GM18508 (cell line): Measurements from ENCODE around the gene GPR150.
"Not testable (repeated sequence)": the region's sequence is repeated elsewhere in the genome, so short reads cannot be mapped to it uniquely, and the experiment has no call there.

Source experiments
- ATAC-seq: cut with Tn5 transposase; IDR thresholded peaks from one replicate; pipeline ENCODE4 v1.9.1; 2021; ENCODE audit warnings: moderate number of reproducible peaks; ENCODE audit not compliant: insufficient read depth, unreplicated experiment

The GPR150 gene

DNA sequence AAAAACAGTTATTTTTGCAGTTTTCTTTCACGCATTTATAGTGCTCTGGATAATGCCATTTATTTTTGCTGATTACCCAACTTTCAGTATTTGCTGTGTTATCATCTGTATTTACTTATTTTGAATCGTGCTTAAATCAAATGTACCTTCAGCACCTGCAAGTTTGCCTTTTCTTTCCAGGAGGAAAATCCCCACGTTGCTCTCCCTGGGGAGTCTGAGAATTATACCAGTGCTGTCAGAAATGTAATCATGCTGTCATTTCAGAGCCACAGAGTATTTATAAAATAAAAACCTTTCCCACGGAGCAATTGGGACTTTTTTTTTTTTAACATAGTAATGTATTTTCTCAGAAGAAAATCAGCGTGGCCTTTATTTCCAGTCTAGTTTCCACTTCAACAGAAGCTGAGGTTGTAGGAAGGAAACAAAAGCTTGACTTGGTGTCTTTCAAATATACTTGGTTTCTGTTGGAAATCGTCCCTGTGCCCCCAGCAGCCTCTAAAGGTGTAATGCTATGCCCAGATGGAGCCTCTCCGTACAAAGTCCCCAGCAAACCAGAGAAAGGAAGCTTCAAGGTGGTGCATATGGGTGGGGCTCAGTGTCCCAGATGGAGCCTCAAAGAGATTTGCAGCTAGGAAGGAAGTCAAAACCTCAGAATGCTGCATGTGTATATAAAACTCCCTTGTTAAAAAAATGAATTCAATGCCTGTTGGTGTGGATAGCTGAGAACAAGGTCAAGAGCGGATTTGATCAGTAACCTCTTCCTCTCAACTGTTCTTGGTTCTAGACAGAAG lies 2.1 kb downstream of the GPR150 start:
- ATAC-seq, result no peak

DNA sequence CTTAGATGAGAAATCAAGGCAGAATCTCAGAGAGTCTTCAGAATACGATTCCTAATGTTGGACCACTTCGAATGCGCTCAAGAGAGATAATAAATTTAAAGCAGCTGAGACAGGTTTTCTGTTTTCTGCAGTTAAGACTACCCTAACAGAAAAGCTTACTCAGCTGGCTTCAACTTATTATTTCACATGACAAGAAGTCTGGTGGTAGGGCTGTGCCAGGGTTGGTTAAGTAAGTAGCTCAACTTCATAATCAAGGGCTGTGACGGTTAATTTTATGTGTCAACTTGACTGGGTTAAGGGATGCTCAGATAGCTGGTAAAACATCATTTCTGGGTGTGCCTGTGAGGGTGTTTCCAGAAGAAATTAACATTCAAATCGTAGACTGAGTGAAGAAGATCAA lies 3.8 kb downstream of the GPR150 start:
- no peak for ATAC-seq

DNA sequence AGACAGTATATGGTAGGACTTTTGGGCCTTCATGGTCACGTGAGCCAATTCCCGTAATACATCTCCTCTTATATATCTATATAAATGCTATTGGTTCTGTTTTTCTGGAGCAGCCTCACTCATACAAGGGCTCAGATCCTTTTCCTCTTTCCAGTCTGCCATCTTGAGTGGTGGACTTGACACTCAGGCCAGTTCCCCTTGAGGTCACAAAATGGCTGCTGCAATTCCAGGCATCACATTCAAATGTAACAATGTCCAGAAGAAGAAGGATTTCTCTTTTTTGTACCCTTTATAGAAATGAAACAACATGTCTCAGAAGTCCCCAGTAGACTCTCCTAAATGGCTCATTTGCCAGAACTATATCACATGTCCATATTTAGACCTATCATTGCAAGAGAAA lies 4.5 kb downstream of the GPR150 start:
- ATAC-seq, result no peak

DNA sequence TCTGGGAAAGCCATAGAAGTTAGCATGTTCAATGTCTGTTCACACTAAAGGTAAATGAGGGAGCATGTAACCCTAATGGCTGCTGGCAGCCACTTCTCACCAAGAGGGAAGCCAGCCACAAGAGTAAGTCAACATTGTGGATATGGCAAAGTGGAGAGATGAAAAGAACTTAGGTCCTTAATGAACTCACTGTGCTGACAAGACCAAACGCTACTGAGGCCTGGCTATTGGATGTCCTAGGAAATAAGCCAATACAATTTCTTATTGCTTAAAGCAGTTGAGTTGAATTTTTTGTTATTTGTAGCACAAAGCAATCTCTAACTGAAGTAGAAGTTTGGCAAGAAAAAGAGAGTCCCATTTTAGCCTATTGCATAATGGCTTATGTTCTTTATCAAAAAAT lies 6.8 kb downstream of the GPR150 start:
- no peak for ATAC-seq

DNA sequence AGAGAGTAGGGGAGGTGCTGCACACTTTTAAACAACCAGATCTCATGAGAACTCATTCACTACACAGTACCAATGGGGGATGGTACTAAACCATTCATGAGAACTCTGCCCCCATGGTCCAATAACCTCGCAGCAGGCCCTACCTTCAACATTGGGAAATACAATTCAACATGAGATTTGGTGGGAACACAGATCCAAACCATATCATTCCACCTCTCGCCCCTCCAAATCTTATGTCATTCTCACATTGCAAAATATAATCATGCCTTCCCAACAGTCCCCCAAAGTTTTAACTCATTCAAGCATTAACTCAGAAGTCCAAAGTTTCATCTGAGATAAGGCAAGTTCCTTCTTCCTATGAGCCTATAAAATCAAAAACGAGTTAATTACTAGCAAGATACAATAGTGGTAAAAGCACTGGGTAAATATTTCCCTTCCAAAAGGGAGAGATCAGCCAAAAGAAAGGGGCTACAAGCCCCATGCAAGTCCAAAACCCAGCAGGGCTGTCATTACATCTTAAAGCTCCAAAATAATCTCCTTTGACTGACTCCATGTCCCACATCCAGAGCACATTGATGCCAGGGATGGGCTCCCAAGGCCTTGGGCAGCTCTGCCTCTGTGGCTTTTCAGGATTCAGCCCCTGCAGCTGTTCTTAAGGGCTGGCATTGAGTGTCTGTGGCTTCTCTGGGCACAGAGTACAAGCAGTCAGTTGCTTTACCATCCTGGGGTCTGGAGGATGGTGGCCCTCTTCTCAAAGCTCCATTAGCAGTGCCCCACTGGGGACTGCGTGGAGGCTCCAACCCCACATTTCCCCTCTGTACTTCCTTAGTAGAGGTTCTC lies 8.3 kb downstream of the GPR150 start:
- ATAC-seq, result no peak

DNA sequence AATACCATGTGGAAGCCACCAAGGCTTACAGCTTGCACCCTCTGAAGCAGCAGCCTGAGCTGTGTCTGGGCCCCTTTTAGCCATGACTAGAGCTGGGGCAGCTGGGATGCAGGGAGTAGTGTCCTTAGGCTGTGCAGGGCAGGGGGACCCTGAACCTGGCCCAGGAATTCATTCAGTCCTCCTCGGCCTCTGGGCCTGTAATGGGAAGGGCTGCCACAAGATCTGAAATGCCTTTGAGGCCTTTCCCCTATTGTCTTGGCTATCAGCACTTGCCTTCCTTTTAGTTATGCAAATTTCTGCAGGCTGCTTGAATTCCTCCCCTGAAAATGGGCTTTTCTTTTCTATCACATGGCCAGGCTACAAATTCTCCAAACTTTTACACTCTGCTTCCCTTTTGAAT lies 9.0 kb downstream of the GPR150 start:
- no peak for ATAC-seq

DNA sequence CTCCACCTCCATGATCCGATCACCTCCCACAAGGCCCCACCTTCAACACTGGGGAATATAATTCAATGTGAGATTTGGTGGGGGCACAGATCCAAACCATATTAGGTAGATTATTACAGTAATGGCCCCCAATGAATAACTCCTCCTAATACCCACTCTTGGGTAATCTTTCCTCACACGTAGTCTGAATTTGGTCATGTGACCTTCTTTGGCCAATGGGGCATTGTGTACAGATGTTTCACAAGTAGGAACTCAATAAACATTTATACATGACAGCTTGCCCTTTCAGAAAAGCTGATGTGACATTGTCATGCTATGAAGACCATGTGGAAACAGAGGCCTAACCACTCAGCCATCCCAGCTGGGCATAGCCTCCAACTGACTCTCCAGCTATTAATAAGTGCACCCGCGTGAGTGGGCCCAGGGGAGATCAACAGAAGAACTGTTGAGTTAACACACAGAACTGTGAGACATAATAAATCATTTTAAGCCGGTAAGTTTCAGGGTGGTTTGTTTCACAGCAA lies 10.6 kb downstream of the GPR150 start:
- ATAC-seq, result no peak

DNA sequence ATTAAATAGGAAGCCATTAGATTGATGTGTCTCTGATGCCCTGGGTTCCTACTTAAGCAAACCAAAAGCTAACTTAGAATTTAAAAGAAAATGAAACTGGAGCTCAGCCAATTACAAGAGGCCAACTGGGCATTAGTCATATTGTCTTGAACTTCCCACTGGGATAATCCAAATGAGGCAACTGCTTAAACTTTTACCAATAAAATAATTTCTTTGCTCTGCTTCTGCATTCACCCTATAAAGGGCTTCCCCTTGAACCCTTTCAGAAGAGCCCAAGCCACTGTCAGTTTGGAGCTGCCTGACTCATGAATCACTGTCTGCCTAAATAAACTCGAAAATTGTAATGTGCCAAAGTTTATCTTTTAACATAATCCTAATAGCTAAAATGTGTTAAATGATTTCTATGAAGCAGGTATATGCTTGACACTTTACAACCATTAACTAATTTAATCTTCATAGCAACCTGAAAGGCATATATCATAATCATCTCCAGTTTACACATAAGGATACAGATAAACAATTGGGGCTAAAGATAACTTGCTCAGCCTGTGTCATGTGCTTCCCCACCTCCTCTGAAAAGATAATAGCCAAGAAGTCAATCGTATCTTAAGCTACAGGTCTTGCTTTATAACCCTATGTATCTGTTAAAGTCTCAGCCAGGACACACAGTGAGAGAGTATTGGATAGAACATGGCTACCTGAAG lies 11.5 kb downstream of the GPR150 start:
- ATAC-seq, result no peak

DNA sequence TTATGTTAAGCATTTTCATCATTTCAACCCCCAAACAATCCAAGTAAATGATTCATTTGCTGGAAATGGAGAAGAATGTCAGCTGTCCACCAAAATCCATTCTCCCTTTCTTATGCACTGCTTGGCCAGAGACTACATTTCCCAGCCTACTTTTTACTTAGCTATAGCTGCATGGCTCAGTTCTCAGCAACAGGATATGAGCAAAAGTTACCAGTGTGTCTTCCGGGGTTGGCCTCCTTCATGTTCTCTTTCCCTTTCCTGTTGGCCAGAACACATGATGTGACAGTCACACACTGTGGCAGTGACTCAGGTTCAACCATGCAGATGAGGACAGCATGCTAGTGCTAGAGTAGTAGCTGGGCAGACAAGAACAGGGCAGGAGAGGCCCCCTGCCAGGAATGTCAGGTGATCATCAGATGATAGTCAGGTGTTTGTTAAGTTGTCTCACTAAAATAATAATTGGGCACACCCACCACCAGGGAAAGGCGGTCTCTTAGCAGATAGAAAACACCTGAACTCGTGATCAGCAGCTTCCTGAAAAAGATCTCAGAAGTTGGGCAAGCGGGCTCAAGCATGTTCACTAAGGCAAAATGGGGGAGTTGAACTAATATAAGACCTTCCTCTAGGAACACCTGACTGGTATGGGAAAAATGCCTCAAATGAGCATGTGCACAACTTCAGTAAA lies 12.2 kb downstream of the GPR150 start:
- peak; percentile 81 for ATAC-seq

DNA sequence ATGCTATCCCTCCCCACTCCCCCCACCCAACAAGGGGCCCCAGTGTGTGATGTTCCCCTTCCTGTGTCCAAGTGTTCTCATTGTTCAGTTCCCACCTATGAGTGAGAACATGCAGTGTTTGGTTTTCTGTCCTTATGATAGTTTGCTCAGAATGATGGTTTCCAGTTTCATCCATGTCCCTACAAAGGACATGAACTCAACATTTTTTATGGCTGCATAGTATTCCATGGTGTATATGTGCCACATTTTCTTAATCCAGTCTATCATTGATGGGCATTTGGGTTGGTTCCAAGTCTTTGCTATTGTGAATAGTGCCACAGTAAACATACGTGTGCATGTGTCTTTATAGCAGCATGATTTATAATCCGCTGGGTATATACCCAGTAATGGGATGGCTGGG lies 13.1 kb downstream of the GPR150 start:
- ATAC-seq, result not testable (repeated sequence)

DNA sequence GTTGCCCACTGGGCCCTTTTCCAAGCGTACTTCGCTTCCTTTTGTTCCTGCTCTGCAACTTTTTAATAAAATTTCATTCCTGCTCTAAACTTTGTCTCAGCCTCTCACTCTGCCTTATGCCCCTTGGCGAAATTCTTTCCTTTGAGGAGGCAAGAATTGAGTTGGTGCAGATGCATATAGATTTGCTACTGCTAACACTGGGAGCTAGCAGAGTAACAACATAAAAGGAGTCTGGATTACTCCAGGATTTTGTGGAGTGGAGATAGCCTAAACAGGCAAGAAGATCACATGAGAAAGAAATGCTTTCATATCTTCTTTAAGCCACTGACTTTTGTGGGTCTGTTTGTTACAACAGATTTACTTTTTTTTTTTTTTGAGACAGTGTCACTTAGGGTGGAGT lies 13.8 kb downstream of the GPR150 start:
- ATAC-seq, result no peak

DNA sequence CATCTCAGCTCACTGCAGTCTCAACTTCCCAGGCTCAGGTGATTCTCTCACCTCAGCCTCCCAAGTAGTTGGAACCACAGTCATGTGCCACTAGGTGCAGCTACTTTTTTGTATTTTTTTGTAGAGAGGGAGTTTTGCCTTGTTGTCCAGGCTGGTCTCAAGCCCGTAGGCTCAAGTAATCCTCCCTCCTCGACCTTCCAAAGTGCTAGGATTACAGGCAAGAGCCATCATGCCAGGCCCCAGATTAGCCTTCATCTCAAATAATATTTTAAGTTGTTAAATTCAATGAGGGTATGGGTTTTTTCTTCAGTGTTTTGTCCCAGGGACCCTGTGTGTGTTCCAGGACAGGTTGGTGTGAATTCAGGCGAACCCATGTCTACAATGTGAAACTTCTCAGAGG lies 14.2 kb downstream of the GPR150 start:
- no peak for ATAC-seq

DNA sequence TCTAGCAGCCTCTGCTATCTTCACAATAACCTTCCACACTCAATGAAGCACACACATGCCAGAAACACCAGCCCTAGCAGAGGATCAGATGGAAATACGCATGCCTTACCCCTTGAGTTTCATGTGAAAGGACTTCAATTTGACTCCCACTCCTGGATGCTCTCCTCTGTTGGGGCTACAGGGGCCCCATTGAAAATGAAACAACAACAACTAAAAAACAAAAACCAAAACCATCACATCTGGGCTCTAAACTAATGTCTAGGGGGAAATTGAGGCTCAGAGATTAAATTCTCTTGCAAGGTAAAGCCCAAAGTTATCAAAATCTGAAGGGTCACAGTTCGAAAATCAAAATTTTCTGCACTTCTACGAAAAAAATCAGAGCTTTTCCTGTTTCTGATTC lies 18.7 kb downstream of the GPR150 start:
- ATAC-seq, result no peak

DNA sequence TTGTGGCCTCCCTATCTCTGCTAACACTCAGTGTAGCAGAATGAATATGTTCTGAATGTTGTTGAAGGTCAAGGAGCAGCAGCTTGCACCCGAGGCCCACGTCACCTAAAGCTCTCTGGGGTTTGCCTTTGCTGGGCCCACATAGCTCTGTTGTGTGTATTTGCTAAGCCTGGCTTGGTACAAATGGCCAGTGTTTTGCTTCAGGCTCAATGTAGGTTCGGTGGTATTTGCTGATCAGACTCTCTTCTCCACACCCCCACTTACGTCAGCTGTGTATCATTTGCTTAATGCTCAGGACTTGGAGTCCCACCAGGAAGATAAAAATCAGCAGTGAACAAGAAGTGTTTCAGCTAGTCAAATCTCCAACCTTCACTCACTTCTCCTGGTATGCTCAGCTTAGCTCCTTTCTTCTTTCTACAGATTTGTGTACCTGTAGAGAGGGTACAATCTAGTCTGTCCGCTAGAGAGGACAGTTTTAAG lies 21.9 kb downstream of the GPR150 start:
- no peak for ATAC-seq

DNA sequence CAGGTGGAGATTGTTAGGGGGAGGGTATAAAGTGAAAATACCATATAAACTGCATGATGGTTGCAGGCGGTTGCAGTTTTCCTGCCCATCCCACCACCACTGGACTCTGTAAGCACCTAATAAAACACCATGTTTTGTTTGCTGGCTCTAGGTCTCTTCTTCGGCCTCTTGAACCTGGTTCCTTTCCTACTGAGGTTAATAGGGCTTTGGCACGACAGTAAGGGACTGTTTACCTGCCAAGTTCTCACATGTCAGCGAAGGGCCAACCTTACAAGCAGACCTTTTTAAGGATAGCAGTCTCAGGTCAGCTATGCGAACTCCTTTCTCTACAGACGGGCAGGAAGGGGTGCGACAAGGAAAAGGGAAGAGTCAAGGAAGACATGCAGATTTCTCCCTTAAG lies 23.3 kb downstream of the GPR150 start:
- ATAC-seq, result no peak

DNA sequence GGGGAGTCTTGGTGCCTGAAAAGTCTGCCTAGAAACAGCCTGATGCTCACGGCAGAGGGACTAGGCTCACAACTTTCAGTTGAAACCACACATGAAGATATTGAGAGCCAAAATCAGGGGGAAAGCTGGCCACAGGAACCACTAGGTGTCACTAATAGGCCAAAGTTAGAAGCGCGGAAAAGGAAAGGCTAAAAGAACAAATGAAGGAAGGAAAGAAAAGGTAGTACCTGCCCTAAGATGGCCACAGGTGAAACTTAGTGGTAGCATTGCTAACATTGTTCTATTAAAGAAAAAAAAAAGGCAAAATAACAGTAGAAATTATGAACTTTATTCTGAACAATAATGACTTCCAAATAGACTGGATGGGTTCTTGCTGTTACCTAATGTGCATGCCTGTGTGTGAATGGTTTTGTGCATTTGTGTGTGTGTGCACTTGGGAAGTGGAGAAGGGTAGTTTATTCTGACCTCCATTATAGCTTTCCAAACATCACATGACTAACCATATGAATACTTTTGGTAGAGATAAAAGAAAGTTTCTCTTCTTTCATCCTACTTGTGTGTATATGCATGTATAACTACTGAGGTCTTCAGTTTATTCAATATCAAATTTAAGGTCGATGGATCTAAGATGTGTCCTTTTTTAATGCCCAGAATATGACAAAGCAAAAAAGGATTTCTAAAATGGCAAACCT lies 24.6 kb downstream of the GPR150 start:
- ATAC-seq, result peak; percentile 39

DNA sequence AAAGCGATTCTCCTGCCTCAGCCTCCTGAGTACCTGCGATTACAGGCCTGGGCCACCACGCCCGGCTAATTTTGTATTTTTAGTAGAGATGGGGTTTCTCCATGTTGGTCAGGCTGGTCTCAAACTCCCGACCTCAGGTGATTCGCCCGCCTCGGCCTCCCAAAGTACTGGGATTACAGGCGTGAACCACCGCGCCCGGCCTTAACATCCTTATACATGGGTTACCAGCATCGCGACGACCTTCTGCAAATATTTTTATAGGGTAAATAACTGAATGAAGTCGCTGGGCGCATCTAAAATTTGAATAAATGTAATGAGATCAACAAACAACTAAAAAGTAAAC lies 26.3 kb downstream of the GPR150 start:
- ATAC-seq, result not testable (repeated sequence)

DNA sequence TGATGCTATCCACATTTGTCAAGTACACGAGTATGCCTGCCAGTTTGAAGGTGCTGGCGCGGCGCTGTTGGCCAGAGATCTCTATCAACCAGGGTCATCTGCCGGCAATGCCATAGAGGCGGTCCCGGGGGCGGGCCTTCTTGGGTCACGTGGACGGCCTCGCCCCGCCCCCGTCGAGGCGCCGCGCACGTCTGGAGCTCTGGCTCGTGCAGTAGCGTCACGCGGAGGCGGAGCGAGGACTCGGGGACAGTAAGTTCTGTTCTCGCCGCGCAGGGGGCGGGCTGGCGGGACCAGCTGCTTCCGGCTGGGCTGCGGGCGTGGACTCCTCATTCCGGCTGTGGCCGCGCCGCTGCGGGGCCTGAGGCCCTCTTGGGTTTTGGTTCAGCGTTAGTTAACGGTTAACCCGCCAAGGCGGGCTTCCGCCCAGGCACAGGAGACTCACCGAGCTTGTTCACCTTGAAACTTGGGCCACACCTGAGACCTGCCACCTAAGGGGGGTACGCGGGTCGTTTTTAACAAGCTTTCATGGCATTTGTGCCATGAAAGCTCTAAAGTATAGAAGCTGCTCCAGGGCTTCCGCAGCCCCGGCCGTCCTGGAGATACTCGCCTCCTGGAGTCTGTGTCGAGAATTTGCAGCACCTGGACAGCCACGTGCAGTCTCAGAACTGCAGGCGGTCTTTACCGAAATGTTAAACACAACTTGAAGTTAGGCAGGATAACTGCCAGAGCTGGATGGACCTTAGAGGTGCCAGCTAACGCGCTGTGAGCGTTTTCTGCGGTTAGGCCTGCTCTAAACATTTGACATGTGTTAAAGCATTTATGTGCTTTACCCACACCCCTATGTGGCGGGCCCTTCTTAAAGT lies 26.9 kb downstream of the GPR150 start, which contains the start of gene RFESD:
Gene RFESD (plus strand): TSS at position 209 of the 863 bp plus-strand sequence. CDS start 5,495 bp downstream, outside the sequence.
- ATAC-seq, result peak; percentile 94
